Stimulated activated CD4-positive, alpha-beta T cell treated with anti-CD3 and anti-CD28 coated beads, Interleukin-15, amount 100 ng/mL, for 1 hour (primary cell): ENCODE results near the gene DIP2C.
"Not testable (repeated sequence)": the region's sequence is repeated elsewhere in the genome, so short reads cannot be mapped to it uniquely, and the experiment has no call there.

Experiments used
- DNase-seq, 2 donors: peaks; one replicate each; pipeline ENCODE4 v3.0.0-alpha.2; 2020; ENCODE audit warnings: low read depth in 1 of 2, low spot score in 1 of 2

Gene DIP2C

DNA sequence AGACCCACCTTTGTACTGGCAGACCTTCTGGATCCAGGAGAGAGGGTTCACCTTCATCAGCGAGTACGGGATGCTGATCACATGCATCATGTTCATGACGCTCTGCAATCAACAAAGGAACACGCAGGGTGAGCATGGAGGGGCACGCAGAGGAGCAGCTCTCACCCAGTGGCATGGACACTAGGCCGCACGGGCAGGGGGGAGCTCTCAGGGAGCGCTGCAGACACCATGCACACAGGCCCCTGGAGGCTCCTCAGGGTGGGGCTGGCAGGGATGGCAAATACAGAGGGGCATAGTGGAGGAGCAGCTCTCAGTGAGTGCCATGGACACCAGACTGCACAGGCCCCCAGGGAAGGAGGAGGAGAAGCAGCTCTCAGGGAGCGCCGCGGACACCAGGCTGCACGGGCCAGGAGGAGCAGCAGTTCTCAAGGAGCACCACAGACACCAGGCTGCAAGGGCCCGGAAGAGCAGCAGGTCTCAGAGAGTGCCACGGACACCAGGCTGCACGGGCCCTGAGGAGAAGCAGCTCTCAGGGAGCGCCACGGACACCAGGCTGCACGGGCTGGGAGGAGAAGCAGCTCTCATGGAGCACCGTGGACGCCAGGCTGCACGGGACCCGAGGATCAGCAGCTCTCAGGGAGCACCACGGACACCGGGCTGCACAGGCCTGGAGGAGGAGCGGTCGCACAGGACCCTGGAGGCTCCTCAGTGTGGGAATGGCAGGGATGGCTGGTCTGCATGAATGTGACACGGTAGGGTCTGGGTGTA, 304.7 kb downstream of the DIP2C start:
- no peak for DNase-seq

DNA sequence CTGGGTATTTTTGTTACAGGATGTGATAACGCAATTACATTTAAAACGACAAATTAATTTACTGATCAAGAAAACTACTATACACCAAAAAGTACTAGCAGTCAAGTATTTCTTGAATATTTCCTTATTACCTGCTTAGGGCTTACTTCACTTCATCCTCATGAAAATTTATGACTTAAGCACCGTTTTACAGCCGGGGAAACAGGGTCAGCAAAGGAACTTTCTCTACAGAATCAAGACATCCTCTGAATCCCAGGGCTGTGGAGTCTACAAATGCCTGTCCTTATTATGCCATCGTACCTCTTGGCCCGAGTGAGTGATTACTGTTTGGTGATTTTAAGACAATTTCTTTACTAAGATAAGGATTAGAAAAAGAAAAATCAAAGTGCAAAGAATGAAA, 305.9 kb downstream of the DIP2C start:
- DNase-seq: no peak

DNA sequence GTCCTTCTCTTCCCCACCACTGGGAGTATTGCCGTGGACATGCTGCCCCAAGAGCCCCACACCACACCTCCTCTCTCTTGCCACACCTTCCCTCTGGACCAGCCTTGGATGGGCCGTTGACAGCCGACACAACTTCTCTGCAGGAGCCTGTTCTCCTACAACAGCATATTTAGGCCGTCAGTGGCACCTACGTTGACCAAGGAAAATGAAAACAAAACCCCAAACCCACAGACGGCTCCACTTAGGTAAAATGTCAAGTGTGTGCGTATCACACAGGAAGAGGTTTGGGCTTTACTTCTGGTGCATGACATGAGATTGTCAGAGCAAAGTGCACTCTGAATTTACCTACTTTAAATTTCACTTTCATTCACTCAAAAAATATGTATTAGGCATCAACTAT, 307.7 kb downstream of the DIP2C start:
- no peak for DNase-seq

DNA sequence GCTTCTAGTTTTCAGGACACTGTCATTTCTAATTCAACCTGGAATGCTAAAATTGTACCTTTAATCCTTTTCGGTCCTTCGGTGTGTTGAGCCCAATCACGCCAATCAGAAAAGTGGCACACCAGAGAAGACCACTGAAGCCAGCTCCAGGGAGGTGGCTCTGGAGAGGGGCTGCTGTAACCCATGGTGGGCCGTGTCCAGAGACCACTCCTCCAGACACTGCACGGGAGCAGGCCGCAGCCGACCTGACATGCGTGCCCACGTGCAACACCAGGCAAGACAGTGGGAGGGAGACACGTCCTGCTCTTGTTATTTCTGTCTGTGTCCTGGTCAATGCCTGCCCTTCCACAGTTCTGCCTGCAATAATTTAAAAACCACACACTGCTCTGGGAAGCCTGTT, 308.1 kb downstream of the DIP2C start:
- no peak for DNase-seq

DNA sequence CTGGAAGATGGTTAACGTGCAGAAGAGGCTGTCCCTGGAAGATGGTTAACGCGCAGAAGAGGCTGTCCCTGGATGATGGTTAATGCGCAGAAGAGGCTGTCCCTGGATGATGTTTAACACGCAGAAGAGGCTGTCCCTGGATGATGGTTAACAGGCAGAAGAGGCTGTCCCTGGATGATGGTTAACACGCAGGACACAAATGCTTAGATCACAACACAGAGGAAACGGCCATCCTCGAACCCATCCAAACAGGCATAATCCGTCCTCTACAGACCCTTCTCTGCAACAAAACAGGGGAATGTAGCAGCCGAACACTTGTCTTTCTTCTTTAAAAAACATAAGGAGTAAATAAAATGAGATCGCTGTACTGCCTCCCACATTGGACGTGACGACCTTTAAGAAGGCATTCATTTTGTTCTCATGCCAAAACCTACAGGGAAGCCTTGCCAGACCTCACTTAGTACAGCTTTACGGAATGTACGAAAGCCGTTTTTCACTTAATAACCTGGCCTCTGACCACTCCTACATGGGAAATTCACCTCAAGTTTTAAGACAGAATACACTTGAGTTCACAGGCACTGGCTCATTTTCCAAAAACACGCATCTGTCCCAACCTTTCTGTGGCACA, 309.0 kb downstream of the DIP2C start:
- DNase-seq: no peak

DNA sequence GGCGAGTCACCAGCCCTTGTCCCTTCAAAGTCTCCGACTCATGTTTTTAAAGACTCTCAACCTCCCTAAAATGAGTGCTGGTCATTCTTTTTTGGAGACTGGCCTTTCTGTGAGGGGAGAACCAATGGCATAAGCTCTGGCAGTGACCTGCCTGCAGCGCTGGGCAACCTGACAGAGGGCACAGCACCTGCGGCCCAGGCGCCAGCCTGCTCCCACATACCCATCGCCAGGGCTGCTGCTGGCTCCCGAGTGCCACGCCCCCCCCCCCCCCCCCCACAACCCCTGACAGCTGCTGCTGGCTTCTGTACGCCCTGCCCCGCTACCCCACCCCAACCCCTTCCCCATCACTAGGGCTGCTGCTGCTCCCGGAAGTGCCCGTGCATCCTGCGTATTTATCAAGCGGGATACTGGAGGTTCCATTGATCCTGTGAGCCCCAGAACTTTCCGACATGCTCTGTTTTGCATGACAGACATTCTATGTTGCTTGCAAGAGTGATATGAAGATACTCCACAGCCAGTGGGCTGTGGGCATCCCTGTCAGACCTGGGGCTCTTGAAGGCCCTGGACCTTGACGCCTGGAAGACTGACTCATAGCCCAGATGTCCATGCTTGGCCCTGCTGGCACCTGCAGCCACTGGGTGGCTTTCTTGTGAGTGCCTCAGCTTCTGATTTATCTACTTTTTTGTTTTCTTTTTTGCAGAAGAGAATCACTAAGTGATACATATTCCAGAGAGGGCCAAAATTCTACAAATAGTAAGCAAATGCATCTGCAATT, 310.4 kb downstream of the DIP2C start:
- DNase-seq: no peak

DNA sequence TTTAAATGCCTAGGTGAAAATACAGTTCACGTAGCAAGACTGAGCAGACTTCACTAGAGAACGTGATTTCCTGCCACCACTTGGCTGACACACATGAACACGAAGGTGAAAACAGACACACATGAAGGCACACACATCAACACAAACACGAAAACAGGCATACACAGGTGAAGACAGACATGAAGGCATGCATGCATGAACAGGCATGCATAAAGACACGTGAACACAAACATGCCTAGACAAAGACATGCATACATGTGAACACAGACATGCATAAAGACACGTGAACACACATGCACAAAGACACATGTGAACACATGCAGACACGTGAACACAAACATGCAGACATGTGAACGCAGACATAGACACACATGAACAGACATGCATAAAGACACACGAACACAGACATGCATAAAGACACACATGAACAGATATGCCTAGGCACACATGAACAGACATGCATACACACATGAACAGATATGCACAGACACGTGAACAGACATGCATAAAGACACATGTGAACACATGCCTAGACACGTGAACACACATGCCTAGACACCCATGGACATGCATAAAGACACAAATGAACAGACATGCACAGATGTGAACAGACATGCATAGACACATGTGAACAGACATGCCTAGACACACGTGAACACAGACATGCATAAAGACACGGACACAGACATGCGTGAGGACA, 311.1 kb downstream of the DIP2C start:
- no peak for DNase-seq

DNA sequence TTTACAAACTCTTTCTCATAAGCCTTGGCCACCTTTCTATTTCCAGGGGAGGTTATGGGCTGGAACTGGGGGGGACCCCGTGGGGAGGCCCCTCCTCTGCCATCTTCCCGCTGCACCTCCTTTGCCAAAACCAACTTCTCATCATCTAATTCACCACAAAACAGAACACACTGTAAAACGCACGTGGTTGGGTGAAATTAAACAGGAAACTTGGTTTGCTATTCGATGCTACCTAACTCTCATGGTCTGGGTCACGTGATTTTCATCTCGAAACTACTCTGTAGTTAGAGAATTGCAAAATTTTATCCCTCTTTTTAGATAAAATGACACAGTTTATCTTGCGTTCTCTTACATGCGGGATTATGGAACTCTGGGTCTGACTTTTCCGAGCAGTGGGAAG, 312.2 kb downstream of the DIP2C start:
- DNase-seq: no peak

DNA sequence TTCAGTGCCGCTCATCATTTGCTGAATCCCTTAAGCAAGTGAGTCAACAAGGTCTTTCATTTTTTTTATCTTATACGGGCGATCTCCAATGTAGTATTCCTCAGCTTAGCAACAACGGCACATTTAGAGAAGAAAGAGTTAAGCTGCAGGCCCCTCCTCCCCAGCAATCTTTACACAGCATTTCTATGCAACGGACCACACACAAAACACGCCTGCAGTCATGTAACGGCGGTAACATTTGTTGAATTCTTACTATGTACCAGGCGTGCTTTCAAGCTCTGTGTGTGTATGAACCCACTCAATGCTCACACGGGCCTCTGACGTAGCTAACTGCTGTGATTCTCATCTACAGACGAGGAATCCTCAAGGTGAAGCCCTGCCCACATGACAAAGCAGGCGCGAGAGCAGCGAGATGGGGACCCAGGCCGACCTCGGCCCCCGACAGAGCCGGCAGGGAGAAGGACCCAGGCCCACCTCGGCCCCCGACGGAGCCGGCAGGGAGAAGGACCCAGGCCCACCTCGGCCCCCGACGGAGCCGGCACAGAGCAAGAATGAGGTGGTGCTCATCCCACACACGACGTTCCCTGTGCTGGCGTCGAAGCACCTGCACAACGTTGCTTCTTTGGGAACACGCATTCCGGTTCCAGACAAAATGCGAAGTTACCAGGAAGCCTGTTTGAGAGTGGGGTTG, 313.5 kb downstream of the DIP2C start:
- no peak for DNase-seq

DNA sequence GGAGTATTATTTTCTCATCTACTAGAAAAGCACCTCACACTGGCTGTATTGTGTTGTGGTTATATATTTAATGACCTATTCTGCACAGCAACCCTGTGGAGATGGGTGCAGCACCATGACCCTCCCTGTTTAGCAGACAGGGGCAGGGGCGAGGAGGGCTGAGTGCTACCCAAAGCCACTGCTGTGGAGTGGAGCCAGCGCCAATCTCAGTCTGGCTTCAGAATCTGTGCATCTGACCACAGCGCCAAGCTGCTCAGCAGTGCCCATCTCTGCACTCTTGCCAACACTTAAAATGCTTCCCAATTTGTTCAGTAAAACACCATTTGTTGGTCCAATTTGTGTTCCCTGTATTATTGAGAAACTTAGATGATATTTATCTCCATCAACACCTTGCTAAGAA, 315.1 kb downstream of the DIP2C start:
- no peak for DNase-seq

DNA sequence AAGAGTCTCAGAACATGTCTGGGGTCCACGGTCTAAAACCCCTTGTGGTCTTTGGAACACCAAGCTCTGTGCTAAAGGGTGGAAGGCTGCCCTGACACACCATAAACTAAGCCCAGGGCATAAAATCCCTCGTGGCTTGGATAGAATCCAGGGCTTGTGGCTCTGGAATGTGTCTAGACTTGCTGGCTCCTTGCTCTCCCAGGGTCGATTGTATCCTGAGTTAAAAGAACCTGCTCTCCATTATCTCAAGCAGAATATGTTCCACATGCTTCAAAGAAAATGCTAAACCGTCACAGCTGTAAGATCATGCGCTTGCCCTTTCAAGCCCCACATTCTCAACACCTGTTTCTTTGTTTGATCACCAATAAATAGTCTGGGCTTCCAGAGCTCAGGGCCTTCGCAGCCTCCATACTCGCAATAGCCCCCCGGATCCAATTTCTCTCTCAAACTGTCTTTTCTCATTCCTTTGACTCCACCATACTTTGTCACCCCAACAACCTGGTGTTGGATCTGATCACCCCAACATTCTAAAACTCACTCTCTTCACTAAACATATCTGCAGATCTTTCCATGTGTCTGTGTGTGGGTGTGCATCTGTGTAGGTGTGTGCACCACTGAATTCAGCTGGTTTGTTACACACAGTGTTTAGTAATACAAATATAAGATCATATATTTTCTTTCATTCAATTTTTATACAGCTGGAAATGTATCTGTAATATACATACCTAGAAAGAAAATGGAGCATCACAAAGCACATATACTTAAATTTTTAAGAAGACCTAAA, 315.8 kb downstream of the DIP2C start:
- DNase-seq: no peak

DNA sequence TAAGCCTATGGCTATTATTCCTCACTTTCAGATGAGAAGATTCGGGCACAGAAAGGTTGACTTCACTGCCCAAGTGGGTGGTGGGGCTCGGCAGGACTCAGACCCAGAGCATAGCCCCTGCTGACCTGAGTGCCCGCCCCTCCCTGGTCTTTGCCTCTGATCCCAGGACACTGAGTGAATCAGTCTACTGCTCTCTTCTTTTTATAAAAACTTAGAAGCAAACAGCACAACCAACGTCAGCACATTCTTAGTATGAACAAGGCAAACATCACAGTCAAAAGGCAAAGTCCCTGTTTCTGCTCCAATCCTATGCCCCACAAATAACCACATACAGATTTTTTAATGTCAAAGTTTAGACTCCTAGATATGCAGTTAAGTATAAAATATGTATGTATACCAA, 316.5 kb downstream of the DIP2C start:
- no peak for DNase-seq

DNA sequence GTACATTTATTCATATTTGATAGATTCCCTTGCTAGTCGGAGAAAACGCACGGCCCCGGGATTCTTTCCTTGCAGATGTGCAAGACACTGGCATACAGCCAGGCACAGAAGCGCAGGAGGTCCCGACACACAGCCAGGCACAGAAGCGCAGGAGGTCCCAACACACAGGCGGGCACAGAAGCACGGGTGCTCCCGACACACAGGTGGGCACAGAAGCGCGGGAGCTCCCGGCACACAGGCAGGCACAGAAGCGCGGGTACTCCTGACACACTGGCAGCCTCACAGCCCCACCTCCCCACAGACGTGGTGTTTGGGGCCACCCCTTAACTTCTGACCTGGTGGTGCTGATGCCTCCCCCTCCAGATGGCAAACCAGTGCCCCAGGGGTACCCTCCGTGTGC, 316.9 kb downstream of the DIP2C start:
- DNase-seq: no peak

DNA sequence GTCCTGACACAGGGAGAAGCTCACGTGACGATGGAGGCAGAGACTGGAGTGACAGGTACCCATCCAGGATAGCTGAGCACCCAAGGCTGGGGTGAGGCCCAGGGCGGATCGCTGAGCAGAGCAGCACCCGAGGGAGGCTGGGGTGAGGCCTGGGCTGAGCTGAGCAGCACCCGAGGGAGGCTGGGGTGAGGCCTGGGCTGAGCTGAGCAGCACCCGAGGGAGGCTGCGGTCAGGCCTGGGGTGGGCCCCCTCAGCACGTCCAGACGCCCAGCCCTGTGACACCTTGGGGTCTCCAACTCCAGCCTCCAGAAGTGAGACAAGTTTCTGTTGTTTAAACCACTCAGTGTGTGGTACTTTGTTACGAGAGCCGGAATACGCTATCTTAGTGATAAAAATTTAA, 318.0 kb downstream of the DIP2C start:
- no peak for DNase-seq

DNA sequence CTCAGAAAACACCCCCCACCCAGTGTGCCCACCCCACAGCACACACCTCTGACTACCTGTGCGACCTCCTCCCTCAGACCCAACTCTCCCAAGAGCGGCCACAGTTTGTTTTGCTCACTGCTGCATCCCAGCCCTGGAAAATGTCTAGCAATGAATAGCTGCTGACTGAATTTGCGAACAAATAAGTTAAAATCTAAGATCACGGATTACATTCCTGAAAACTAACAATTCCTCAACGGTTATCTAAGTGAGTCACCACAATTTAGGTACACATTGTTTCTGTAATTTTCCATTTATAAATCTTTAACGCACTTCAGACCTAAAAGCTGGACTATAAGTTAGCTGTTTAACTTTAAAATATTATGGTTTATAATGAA, 319.0 kb downstream of the DIP2C start:
- no peak for DNase-seq

DNA sequence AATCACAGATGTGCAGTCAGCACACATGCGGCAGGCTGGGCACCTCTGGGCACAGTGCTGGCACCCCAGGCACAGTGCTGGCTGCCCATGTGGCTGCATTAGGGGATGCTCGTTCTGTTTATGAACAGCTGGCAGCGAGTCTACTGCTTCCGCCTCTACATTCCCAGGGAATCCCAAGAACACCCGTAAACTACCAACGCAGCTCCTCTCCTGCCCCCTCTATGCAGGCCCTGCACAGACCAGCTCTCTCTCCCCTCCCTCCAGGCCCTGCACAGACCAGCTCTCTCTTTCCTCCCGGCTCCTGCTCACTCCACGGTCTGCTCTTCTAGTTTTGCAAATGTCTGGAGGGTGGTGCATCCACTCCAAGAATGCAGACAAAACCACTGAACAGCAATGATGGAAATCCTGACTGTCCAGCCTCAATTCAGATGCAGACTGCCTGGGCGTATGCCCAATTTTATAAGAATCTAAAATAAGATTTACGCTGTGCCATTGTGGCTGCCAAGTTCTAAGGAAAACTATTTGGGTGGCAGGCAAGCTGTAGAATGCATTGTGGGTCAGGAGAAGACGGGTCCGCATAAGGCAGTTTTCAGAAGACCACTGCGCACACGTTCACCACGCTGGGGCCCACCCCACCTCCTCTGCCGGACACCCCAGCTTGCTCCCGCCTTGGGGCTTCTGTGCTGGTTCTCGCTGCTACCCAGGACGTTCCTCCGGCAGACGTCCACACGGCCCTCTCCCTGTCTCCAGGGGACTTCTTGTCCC, 319.6 kb downstream of the DIP2C start:
- no peak for DNase-seq

DNA sequence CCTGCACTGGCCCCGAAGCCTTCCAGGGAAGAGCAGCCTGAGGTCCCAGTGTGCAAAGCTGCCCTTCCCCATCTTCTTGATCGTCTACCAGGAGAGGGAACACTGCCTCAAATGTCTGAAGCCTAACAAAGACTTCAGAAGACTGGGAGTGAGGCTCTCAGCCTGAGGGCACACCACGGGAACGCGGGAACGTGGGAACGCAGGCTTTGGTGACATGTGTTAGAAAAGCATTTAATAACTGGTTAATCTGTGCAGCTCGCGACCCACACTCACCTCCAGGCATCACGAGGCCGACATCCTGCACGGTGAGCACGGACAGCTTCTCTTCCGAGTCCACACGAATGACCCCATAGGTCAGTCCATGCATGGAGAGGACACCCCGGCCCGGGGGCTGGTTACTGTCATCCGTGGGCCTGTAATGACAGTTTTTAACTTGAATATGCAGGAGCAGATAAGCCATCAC, 320.2 kb downstream of the DIP2C start:
- DNase-seq: no peak

DNA sequence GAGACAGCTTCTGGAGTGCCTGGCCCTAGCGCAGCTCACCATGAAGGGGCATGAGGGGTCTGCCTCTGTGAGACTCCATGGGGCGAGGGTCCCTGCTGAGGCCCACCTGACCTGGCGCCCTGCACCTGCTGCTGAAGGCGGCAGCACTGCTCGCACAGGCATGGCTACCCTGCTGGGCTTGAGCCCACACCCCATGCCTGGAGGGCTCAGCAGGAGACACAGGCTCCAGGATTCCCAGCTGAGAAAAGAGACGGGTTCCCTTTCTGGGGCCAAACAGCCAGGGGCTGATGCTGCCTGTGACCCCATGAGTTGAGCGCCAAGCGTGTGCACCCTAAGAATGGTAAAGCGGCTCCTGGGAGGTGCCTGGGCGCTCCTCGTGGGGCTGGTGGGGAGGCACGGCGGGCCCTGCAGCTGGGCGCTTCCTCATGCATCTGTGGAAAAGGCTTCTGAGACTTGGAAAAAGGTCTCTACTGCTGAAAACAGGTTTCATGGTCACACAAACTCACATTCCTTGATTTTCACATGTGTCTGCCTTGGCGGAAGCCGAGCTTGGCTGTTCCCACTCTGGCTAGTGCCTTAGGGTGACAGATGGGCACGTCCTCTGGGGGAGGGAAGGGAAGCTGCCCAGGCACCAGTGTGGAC, 320.8 kb downstream of the DIP2C start:
- no peak for DNase-seq

DNA sequence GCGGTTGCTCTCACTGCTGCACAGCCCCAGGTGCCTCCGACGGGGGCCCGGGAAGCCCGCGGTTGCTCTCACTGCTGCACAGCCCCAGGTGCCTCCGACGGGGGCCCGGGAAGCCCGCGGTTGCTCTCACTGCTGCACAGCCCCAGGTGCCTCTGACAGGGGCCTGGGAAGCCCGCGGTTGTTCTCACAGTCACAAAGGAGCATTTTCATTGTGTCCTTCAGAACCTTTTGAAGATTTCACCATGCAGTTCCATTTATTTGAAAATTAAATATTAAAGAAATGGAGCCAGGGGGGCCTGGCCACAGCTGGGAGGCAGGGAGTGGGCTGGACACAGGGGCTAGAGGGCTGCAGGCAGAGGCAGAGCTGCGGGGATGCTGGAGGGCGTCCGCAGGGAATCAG, 321.4 kb downstream of the DIP2C start:
- not testable (repeated sequence) for DNase-seq
